ENCODE data around the gene NHERF1. TPM values are rescaled to one million over a fixed set of nuclear protein-coding genes. Genes with fewer than 3 reads are reported as not detected.
A peak's percentile ranks its signal among the peaks of the same experiment; 100 is the strongest.

The NHERF1 gene
- total and polyA plus RNA-seq, 9 of the 15 experiments (the other 6 are each of a cell fraction or from before 2014, with no cell fraction given) = 11.4 to 79.9 (median 36.9) TPM

DNA sequence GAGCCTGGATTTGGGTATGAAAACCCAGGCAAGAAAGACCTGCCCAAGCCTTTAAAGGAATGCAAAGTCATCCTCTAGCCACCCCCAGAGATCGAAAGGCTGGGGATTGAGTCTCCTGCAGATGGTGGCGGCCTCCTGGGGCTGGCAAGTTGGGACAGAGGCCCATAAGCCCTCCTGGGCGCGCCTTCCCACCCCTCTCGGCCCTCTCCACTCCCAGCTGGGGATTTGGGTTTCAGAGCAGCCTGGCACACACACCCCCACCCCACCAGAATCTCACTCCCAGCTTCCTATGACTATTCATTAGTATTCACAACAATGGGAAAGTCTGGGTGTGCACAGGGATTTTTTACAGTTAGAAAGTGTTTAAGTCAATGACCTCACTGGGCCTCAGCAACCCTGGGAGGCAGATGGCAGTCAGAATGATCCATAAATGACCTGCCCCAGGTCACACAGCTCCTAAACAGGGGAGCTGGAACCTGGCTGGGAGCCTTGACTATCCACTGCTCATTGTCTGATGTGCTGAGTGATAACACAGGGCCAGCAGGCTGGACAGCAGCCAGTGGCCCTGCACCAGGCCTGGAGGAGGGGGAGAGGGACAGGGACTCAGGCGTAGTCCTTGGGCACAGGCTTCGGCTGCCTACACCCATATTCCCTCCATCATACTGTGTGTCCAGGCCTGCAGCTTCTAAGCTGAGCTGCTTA is 12.1 kb downstream of the NHERF1 start (continued):
- TF ChIP-seq RCOR1 (IDR thresholded peaks at IDR 0.05; ENCODE audit: borderline replicate concordance in 1 of 2, low read depth in 2 of 2, low read length in 2 of 2) (peak in 1 of 2 experiments; percentile 56; a peak in 1 of 4 replicates), CREB1 (IDR thresholded peaks at IDR 0.05) (no peak), CREB1 (CRISPR knock-in tag; IDR thresholded peaks at IDR 0.05) (0 out of 2 replicates have a peak, but pooled peaks have one; percentile 33), ZNF354B (CRISPR knock-in tag; IDR thresholded peaks at IDR 0.05) (no peak), GABPA (tag; conservative IDR thresholded peaks at IDR 0.05; ENCODE audit: low read depth) (no peak), ZNF197 (CRISPR knock-in tag; IDR thresholded peaks at IDR 0.05; ENCODE audit: low read depth) (no peak), TCF7L2 (IDR thresholded peaks at IDR 0.05; ENCODE audit: low read depth, low read length) (no peak), THRA (IDR thresholded peaks at IDR 0.05) (no peak), LARP7 (IDR thresholded peaks at IDR 0.05) (no peak), HBP1 (CRISPR knock-in tag; IDR thresholded peaks at IDR 0.05) (no peak), NCOR1 (IDR thresholded peaks at IDR 0.05) (no peak), C11orf30 (IDR thresholded peaks at IDR 0.05; ENCODE audit: low read depth) (peak; percentile 81), XRCC3 (IDR thresholded peaks at IDR 0.05) (no peak), CEBPB (tag; IDR thresholded peaks at IDR 0.05) (no peak), DIDO1 (tag; IDR thresholded peaks at IDR 0.05; ENCODE audit: low read depth) (no peak), PPARD (CRISPR knock-in tag; IDR thresholded peaks at IDR 0.05) (no peak), NR2C2 (CRISPR knock-in tag; IDR thresholded peaks at IDR 0.05) (no peak), NR2C2 (tag; IDR thresholded peaks at IDR 0.05) (peak; percentile 44; the same call in 1 of the 2 replicates), CTBP1 (IDR thresholded peaks at IDR 0.05; ENCODE audit: borderline replicate concordance) (peak; percentile 30; the same call in 1 of the 2 replicates)
- TF ChIP-seq, protein P1, sequence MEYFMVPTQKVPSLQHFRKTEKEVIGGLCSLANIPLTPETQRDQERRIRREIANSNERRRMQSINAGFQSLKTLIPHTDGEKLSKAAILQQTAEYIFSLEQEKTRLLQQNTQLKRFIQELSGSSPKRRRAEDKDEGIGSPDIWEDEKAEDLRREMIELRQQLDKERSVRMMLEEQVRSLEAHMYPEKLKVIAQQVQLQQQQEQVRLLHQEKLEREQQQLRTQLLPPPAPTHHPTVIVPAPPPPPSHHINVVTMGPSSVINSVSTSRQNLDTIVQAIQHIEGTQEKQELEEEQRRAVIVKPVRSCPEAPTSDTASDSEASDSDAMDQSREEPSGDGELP (CRISPR knock-in tag; IDR thresholded peaks at IDR 0.05; ENCODE audit: borderline replicate concordance) = peak; percentile 42; the same call in 1 of the 2 replicates
- TF ChIP-seq, protein P2, sequence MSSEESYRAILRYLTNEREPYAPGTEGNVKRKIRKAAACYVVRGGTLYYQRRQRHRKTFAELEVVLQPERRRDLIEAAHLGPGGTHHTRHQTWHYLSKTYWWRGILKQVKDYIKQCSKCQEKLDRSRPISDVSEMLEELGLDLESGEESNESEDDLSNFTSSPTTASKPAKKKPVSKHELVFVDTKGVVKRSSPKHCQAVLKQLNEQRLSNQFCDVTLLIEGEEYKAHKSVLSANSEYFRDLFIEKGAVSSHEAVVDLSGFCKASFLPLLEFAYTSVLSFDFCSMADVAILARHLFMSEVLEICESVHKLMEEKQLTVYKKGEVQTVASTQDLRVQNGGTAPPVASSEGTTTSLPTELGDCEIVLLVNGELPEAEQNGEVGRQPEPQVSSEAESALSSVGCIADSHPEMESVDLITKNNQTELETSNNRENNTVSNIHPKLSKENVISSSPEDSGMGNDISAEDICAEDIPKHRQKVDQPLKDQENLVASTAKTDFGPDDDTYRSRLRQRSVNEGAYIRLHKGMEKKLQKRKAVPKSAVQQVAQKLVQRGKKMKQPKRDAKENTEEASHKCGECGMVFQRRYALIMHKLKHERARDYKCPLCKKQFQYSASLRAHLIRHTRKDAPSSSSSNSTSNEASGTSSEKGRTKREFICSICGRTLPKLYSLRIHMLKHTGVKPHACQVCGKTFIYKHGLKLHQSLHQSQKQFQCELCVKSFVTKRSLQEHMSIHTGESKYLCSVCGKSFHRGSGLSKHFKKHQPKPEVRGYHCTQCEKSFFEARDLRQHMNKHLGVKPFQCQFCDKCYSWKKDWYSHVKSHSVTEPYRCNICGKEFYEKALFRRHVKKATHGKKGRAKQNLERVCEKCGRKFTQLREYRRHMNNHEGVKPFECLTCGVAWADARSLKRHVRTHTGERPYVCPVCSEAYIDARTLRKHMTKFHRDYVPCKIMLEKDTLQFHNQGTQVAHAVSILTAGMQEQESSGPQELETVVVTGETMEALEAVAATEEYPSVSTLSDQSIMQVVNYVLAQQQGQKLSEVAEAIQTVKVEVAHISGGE (CRISPR knock-in tag; IDR thresholded peaks at IDR 0.05) = peak in 1 of 3 experiments; percentile 86; a peak in 1 of 6 replicates
